CD4-positive, alpha-beta T cell treated with Interleukin-2 at 100 ng/mL for 4 hours (primary cell): Measurements from ENCODE around the gene PCDHB10.
"Not testable (repeated sequence)": the region's sequence is repeated elsewhere in the genome, so short reads cannot be mapped to it uniquely, and the experiment has no call there.

Experiments used
- DNase-seq: peaks from one replicate; pipeline ENCODE4 v3.0.0-alpha.2; 2020; ENCODE audit warnings: low spot score

PCDHB10 gene

GRCh38 chr5:141192110-141192725, at the start of gene PCDHB10:
Gene PCDHB10 (plus strand): TSS chr5:141192353. CDS start chr5:141192553, 200 bp downstream.
- DNase-seq, result no peak

- no peak for DNase-seq
These were observed 42.3 kb upstream of the PCDHB10 start, which contains the start of gene PCDHB6 for GRCh38 chr5:141149812-141150211. Gene PCDHB6 (plus strand): TSS chr5:141150057. CDS start chr5:141150258, 201 bp downstream.

- no peak for DNase-seq
These were observed 41.7 kb upstream of the PCDHB10 start for GRCh38 chr5:141150224-141150992.

GRCh38 chr5:141150993-141151325, 41.2 kb upstream of the PCDHB10 start:
- DNase-seq, result no peak

GRCh38 chr5:141151632-141152031, 40.5 kb upstream of the PCDHB10 start:
- not testable (repeated sequence) for DNase-seq

GRCh38 chr5:141152096-141152495, 40.1 kb upstream of the PCDHB10 start:
- DNase-seq, result not testable (repeated sequence)

- no peak for DNase-seq
These were observed 36.4 kb upstream of the PCDHB10 start for GRCh38 chr5:141155540-141156374.

- DNase-seq, result not testable (repeated sequence)
These were observed 34.8 kb upstream of the PCDHB10 start for GRCh38 chr5:141157356-141157755.

- not testable (repeated sequence) for DNase-seq
These were observed 34.3 kb upstream of the PCDHB10 start for GRCh38 chr5:141157901-141158300.

GRCh38 chr5:141172381-141173204, 19.6 kb upstream of the PCDHB10 start, which contains the start of gene PCDHB7:
Gene PCDHB7 (plus strand): TSS chr5:141172644. CDS start chr5:141172836, 192 bp downstream.
- DNase-seq, result peak; percentile 14

- DNase-seq, result not testable (repeated sequence)
These were observed 17.7 kb upstream of the PCDHB10 start for GRCh38 chr5:141174291-141175104.

GRCh38 chr5:141175933-141176332, 16.2 kb upstream of the PCDHB10 start:
- DNase-seq, result no peak

GRCh38 chr5:141177577-141178191, 14.5 kb upstream of the PCDHB10 start, which contains the start of gene PCDHB8:
Gene PCDHB8 (plus strand): TSS chr5:141177790. CDS start chr5:141178035, 245 bp downstream.
- DNase-seq, result not testable (repeated sequence)

GRCh38 chr5:141179371-141179770, 12.8 kb upstream of the PCDHB10 start:
- not testable (repeated sequence) for DNase-seq

- DNase-seq, result not testable (repeated sequence)
These were observed 12.3 kb upstream of the PCDHB10 start for GRCh38 chr5:141179876-141180275.

- DNase-seq, result no peak
These were observed 11.8 kb upstream of the PCDHB10 start for GRCh38 chr5:141180313-141180712.

- no peak for DNase-seq
These were observed 9.9 kb upstream of the PCDHB10 start, which contains the start of gene PCDHB16 for GRCh38 chr5:141182248-141182647. Gene PCDHB16 (plus strand): TSS chr5:141182387. CDS start chr5:141182560, 173 bp downstream.

GRCh38 chr5:141184117-141184855, 7.9 kb upstream of the PCDHB10 start:
- DNase-seq, result not testable (repeated sequence)

- DNase-seq, result peak; percentile 26
These were observed 5.1 kb upstream of the PCDHB10 start, which contains the start of gene PCDHB9 for GRCh38 chr5:141186897-141187512. Gene PCDHB9 (plus strand): TSS chr5:141187161. CDS start chr5:141187319, 158 bp downstream.
